Effector memory CD4-positive, alpha-beta T cell (primary cell): ENCODE data around the gene SLC22A23.

Experiments
- DNase-seq, 3 donors: peaks; one replicate each; pipeline ENCODE4 v3.0.0-alpha.2; 2020
- H3K27ac ChIP-seq: 2 replicates; pipeline ENCODE4 v1.7.0; 2013; ENCODE audit warnings: mild to moderate bottlenecking, low read length, moderate library complexity; ENCODE audit not compliant: insufficient read depth, poor library complexity, severe bottlenecking
- H3K27me3 ChIP-seq: replicated peaks from 2 replicates; pipeline ENCODE4 v1.7.0; 2013; ENCODE audit warnings: mild to moderate bottlenecking, low read length; ENCODE audit not compliant: insufficient read depth, control insufficient read depth, poor library complexity, severe bottlenecking
- H3K36me3 ChIP-seq: 2 replicates; pipeline ENCODE4 v1.7.0; 2013; ENCODE audit warnings: mild to moderate bottlenecking, low read length, moderate library complexity; ENCODE audit not compliant: control insufficient read depth, insufficient read depth
- H3K4me1 ChIP-seq: 2 replicates; pipeline ENCODE4 v1.7.0; 2013; ENCODE audit warnings: low read length, mild to moderate bottlenecking; ENCODE audit not compliant: control insufficient read depth, insufficient read depth, poor library complexity, severe bottlenecking
- H3K4me3 ChIP-seq: 2 replicates; pipeline ENCODE4 v1.7.0; 2013; ENCODE audit warnings: low read length, low read depth, mild to moderate bottlenecking; ENCODE audit not compliant: insufficient read depth, poor library complexity, severe bottlenecking
- H3K9me3 ChIP-seq: 2 replicates; pipeline ENCODE4 v1.7.0; 2013; ENCODE audit warnings: mild to moderate bottlenecking, low read length, moderate library complexity; ENCODE audit not compliant: control insufficient read depth

The SLC22A23 gene

GRCh38 chr6:3282476-3283236 lies 174.2 kb downstream of the SLC22A23 start:
- Histone ChIP-seq H3K4me1 (no peaks in the 10 kb centered on the region), H3K36me3 (peaks cover 4% of the 10 kb centered on the region), H3K27ac (no peak overlapping the region), H3K27me3 (no peaks in the 10 kb centered on the region), H3K4me3 (no peak overlapping the region), H3K9me3 (no peaks in the 10 kb centered on the region)
- DNase-seq = no peak

GRCh38 chr6:3281631-3282475 lies 175.0 kb downstream of the SLC22A23 start:
- Histone ChIP-seq H3K4me1 (no peaks in the 10 kb centered on the region), H3K27me3 (no peaks in the 10 kb centered on the region), H3K4me3 (no peak overlapping the region), H3K36me3 (peaks cover 4% of the 10 kb centered on the region), H3K9me3 (no peaks in the 10 kb centered on the region), H3K27ac (no peak overlapping the region)
- no peak for DNase-seq

- no peak overlapping the region for H3K4me3 ChIP-seq
- no peaks in the 10 kb centered on the region for H3K27me3 ChIP-seq
- no peak overlapping the region for H3K27ac ChIP-seq
- H3K36me3 ChIP-seq = peaks cover 4% of the 10 kb centered on the region
- H3K4me1 ChIP-seq = no peaks in the 10 kb centered on the region
- no peaks in the 10 kb centered on the region for H3K9me3 ChIP-seq
- no peak for DNase-seq
Measured at GRCh38 chr6:3280866-3281465, 175.9 kb downstream of the SLC22A23 start.

- peaks cover 4% of the 10 kb centered on the region for H3K36me3 ChIP-seq
- no peak for DNase-seq
- H3K27me3 ChIP-seq = no peaks in the 10 kb centered on the region
- H3K27ac ChIP-seq = no peak overlapping the region
- no peaks in the 10 kb centered on the region for H3K4me1 ChIP-seq
- no peaks in the 10 kb centered on the region for H3K9me3 ChIP-seq
- no peak overlapping the region for H3K4me3 ChIP-seq
Measured at GRCh38 chr6:3280091-3280490, 176.8 kb downstream of the SLC22A23 start.

- no peaks in the 10 kb centered on the region for H3K9me3 ChIP-seq
- no peaks in the 10 kb centered on the region for H3K4me1 ChIP-seq
- no peak overlapping the region for H3K27ac ChIP-seq
- no peaks in the 10 kb centered on the region for H3K27me3 ChIP-seq
- DNase-seq = no peak
- H3K36me3 ChIP-seq = no peaks in the 10 kb centered on the region
- H3K4me3 ChIP-seq = no peak overlapping the region
Measured at GRCh38 chr6:3278691-3279090, 178.2 kb downstream of the SLC22A23 start.

GRCh38 chr6:3277851-3278416 lies 178.9 kb downstream of the SLC22A23 start:
- Histone ChIP-seq H3K27ac (no peak overlapping the region), H3K4me1 (no peaks in the 10 kb centered on the region), H3K27me3 (no peaks in the 10 kb centered on the region), H3K9me3 (no peaks in the 10 kb centered on the region), H3K4me3 (no peak overlapping the region), H3K36me3 (no peaks in the 10 kb centered on the region)
- no peak for DNase-seq

GRCh38 chr6:3277251-3277650 lies 179.6 kb downstream of the SLC22A23 start:
- Histone ChIP-seq H3K27me3 (no peaks in the 10 kb centered on the region), H3K4me1 (no peaks in the 10 kb centered on the region), H3K36me3 (peaks cover 4% of the 10 kb centered on the region), H3K4me3 (no peak overlapping the region), H3K27ac (no peak overlapping the region), H3K9me3 (no peaks in the 10 kb centered on the region)
- DNase-seq = no peak

GRCh38 chr6:3276174-3277167 lies 180.4 kb downstream of the SLC22A23 start:
- peaks cover 11% of the 10 kb centered on the region for H3K36me3 ChIP-seq
- H3K4me3 ChIP-seq = no peak overlapping the region
- H3K27me3 ChIP-seq = no peaks in the 10 kb centered on the region
- H3K9me3 ChIP-seq = no peaks in the 10 kb centered on the region
- no peak for DNase-seq
- no peaks in the 10 kb centered on the region for H3K4me1 ChIP-seq
- no peak overlapping the region for H3K27ac ChIP-seq
